Cardiac ventricle fibroblast (primary cell): ENCODE data around the gene FBXW5. TPM values are rescaled to one million over a fixed set of nuclear protein-coding genes. Genes with fewer than 3 reads are reported as not detected.

Experiments
- total RNA-seq: library from RNA; depleted of rRNA; stranded (reverse); fragments of >200 nt; gene quantifications from 2 replicates; pipeline ENCODE4 v1.2.3, GENCODE V29; 2015

The FBXW5 gene, protein sequence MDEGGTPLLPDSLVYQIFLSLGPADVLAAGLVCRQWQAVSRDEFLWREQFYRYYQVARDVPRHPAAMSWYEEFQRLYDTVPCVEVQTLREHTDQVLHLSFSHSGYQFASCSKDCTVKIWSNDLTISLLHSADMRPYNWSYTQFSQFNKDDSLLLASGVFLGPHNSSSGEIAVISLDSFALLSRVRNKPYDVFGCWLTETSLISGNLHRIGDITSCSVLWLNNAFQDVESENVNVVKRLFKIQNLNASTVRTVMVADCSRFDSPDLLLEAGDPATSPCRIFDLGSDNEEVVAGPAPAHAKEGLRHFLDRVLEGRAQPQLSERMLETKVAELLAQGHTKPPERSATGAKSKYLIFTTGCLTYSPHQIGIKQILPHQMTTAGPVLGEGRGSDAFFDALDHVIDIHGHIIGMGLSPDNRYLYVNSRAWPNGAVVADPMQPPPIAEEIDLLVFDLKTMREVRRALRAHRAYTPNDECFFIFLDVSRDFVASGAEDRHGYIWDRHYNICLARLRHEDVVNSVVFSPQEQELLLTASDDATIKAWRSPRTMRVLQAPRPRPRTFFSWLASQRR
- 137 and 146 TPM in 2 replicates for total RNA-seq

DNA sequence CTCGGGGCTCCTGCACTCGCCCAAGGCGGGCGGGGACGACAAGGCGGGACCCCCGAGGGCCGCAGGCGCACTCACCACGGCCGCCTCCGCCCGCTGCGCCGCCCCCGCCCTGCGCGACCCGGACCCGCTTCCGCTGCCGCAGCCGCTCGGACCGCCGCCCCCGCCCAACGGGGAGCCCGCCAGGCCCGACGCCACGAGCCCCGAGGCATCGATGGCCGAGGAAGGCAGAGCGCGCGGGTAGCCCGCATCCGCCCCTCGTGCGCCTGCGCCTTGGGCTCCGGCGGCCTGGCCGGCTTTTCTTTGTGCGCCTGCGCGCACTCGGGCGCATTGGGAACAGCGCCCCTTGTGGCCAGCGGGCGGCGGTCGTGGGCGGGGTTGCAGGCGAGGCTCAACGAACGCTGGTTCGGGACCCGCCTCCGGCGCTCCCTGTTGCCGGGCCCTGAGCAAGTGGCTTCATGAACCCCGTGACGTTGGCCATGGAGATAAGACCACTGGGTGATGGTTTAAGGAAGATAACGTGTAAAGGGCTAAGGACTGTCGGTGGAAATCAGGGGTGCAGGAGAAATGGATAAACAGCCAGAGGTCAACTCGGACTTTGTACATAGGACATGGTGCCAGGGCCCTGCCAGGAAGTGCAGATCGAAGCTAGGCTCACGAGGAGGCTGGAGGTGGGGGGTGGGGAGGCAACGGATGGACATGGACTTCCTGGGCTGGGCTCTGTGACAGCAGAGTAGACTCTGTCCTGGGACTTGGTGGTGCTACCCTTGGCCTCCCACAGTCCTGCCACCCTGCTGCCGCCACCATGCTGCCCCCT lies at the start of gene FBXW5, which contains the start of gene C8G:
FBXW5 (minus strand) TSS at position 220 of the 814 bp plus-strand sequence. CDS start 655 bp downstream, outside the sequence.
C8G (plus strand) TSS at position 725 of the 814 bp plus-strand sequence; CDS start at position 803, 78 bp downstream.

GRCh38 chr9:136991993-136992818 lies 47.7 kb upstream of the FBXW5 start, which contains the start of gene PAXX:
TSS of gene PAXX (plus strand) at chr9:136992422. CDS start at chr9:136992444, 22 bp downstream.

GRCh38 chr9:136982232-136983051 lies 37.9 kb upstream of the FBXW5 start, which contains the start of gene LCNL1:
TSS of gene LCNL1 (plus strand) at chr9:136982993. CDS start at chr9:136983587, 594 bp downstream.

DNA sequence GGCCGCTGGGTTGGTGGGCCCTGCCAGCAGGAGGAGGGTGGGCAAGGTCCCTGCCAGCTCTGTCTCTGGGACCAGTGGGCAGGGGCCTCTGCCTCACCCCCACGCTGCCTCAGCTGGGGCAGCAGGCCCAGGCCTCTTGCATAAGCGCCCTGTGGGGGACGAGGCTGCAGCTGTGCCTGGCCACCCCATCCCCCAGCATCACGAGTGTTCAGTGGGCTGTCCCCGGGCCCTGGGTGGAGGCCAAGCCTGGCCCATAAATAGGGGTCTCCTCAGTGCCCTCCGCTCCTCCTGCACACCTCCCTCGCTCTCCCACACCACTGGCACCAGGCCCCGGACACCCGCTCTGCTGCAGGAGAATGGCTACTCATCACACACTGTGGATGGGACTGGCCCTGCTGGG lies 32.7 kb upstream of the FBXW5 start, which contains the start of gene PTGDS:
PTGDS (plus strand) TSS at position 282 of the 400 bp plus-strand sequence; CDS start at position 357, 75 bp downstream.

DNA sequence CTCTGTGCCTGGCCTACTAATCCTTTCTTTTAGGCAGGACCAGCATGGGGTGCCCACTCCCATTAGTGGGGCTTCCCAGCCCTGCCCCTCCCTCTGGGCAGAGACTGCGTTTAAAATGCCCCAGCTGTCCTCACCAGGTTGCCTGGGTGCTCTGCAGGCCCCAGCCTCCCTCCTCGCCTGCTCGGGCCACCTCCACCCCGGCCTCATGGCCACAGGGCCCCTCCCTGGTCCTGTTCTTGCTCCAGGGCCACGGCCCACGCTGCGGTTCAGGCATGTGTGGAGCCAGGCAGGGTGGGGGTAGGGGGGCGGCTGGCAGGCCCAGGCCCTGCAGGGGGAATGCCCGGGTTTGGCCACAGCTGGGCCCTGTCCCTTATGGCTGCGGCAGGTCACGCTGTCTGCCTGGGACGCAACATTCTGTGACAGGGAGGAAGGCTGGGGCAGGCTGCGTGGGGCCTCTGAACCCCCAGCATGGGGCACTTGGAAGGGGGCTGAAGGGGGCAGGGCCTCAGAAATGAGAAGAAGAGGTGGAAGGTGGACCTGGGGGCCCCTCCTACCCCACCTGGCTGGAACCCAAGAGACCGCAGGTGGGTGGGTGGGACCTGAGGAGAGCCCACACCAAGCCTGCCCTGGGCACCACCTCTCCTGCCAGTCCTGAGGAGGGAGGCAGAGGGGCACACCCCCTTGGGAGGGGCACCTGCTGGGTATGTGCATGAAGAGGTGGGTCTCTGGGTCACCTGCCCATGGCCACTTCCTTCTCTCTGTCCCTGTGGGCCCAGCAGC lies 7.2 kb upstream of the FBXW5 start, which contains the start of gene LCN12:
LCN12 (plus strand) TSS at position 733 of the 780 bp plus-strand sequence. CDS start 55 bp downstream, outside the sequence.

Other genes starting within 250 kb of the FBXW5 start
- 5.4 and 9.2 TPM in 2 replicates for gene DIPK1B, start 232.2 kb downstream of the FBXW5 start, total RNA-seq
- gene LCN10, start 201.8 kb downstream of the FBXW5 start, total RNA-seq, result not detected in 2 replicates
- gene LCN6, start 196.2 kb downstream of the FBXW5 start, total RNA-seq, result not detected in 2 replicates
- gene LCN8, start 186.5 kb downstream of the FBXW5 start, total RNA-seq, result not detected in 2 replicates
- gene LCN15, start 180.2 kb downstream of the FBXW5 start, total RNA-seq, result not detected in 2 replicates
- gene TMEM141, start 153.4 kb downstream of the FBXW5 start, total RNA-seq, result 43.6 and 52.5 TPM in 2 replicates
- gene CCDC183, start 148.4 kb downstream of the FBXW5 start, total RNA-seq, result 0.39 and 1.1 TPM in 2 replicates
- gene RABL6, start 136.8 kb downstream of the FBXW5 start, total RNA-seq, result 38.4 and 41.8 TPM in 2 replicates
- 1.1 and 1.4 TPM in 2 replicates for gene AJM1, start 102.3 kb downstream of the FBXW5 start, total RNA-seq
- gene PHPT1, start 95.3 kb downstream of the FBXW5 start, total RNA-seq, result 109 TPM in 2 replicates
- 0.37 and 0.78 TPM in 2 replicates for gene MAMDC4, start 92.4 kb downstream of the FBXW5 start, total RNA-seq
- gene EDF1, start 78.4 kb downstream of the FBXW5 start, total RNA-seq, result 418 and 434 TPM in 2 replicates
- 3.9 and 5.9 TPM in 2 replicates for gene TRAF2, start 58.2 kb downstream of the FBXW5 start, total RNA-seq
- not detected in 2 replicates for gene C8G, start 505 bp upstream of the FBXW5 start, total RNA-seq
- not detected in 2 replicates for gene LCN12, start 7.5 kb upstream of the FBXW5 start, total RNA-seq
- gene PTGDS, start 32.8 kb upstream of the FBXW5 start, total RNA-seq, result 211 and 233 TPM in 2 replicates
- gene LCNL1, start 38.3 kb upstream of the FBXW5 start, total RNA-seq, result 0.73 TPM in 1 of 2 replicates, not detected in the other
- 22.2 and 22.3 TPM in 2 replicates for gene PAXX, start 47.7 kb upstream of the FBXW5 start, total RNA-seq
- gene CLIC3, start 51.8 kb upstream of the FBXW5 start, total RNA-seq, result 0.83 and 3.2 TPM in 2 replicates
- gene ABCA2, start 83.5 kb upstream of the FBXW5 start, total RNA-seq, result 27.1 and 27.6 TPM in 2 replicates
- gene FUT7, start 87.3 kb upstream of the FBXW5 start, total RNA-seq, result not detected in 2 replicates
- 58.8 and 86.1 TPM in 2 replicates for gene NPDC1, start 101.4 kb upstream of the FBXW5 start, total RNA-seq
- gene ENTPD2, start 109.3 kb upstream of the FBXW5 start, total RNA-seq, result not detected in 2 replicates
- 0.34 and 0.75 TPM in 2 replicates for gene SAPCD2, start 125.8 kb upstream of the FBXW5 start, total RNA-seq
- gene UAP1L1, start 132.8 kb upstream of the FBXW5 start, total RNA-seq, result 6.0 and 9.9 TPM in 2 replicates
- gene MAN1B1, start 142.2 kb upstream of the FBXW5 start, total RNA-seq, result 59.6 and 67.2 TPM in 2 replicates
- gene DPP7, start 170.0 kb upstream of the FBXW5 start, total RNA-seq, result 97.4 and 113 TPM in 2 replicates
- 0.29 TPM in 1 of 2 replicates, not detected in the other for gene GRIN1, start 194.4 kb upstream of the FBXW5 start, total RNA-seq
- gene LRRC26, start 225.3 kb upstream of the FBXW5 start, total RNA-seq, result not detected in 2 replicates
- gene TMEM210, start 227.3 kb upstream of the FBXW5 start, total RNA-seq, result not detected in 2 replicates
- 10.9 and 19.1 TPM in 2 replicates for gene ANAPC2, start 243.8 kb upstream of the FBXW5 start, total RNA-seq
- 50.5 and 62.2 TPM in 2 replicates for gene SSNA1, start 243.9 kb upstream of the FBXW5 start, total RNA-seq